Neural cell (in vitro differentiated cells): ENCODE results near the gene RERE.

Experiments
- EZH2 ChIP-seq: fragments of 200-600, 300-800 bp; shearing (Covaris generic), sonication (generic); IDR thresholded peaks from 2 replicates; pipeline ENCODE4 v1.6.1; 2014; ENCODE audit warnings: antibody characterized with exemption, low read length, borderline replicate concordance, mild to moderate bottlenecking; ENCODE audit not compliant: insufficient read depth, poor library complexity, severe bottlenecking
- POLR2AphosphoS5 ChIP-seq: IDR thresholded peaks from 2 replicates; pipeline ENCODE4 v1.6.1; 2012
- RAD21 ChIP-seq: fragments of 450-650 bp; conservative IDR thresholded peaks from 2 replicates; pipeline ENCODE4 v1.6.1; 2014; ENCODE audit warnings: antibody characterized with exemption, mild to moderate bottlenecking, moderate library complexity
- TF ChIP-seq, protein P1 (sequence below): fragments of 450-650 bp; IDR thresholded peaks from 2 replicates; pipeline ENCODE4 v1.5.1; 2014; ENCODE audit warnings: antibody characterized with exemption, mild to moderate bottlenecking, moderate library complexity; ENCODE audit not compliant: poor library complexity, severe bottlenecking
- TF ChIP-seq, protein P2 (sequence below): IDR thresholded peaks from 2 replicates; pipeline ENCODE4 v1.6.1; 2012; ENCODE audit warnings: borderline replicate concordance

DNA sequence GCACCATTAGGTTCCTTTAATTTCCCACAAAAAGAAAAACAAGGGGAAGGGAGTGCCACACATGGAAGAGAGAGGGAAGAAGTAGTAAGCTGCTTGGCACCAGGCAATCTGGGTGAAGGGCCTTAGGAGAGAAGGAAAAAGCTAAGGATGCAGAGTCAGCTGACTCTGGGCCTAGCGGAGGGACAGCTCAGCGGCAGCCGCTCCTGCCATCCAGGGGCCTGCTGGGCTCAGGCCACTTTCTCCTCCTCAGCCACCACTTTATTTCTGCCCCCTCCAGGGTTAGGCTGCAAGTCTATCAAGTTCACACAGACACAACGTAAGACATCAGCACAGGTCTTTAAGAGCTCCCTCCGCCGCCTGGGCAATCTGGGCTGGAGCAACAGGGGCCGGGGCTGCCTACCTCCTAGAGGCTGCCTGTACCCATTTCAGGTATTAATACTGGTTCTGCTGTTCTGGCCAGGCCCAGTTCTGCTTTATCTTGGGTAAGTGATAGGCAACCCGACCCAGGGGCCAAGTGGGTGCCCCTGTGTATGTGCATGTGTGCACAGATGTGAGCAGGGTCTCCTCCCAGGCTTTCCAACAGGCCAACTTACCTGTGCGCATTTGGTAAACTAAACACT lies 446.0 kb downstream of the RERE start:
- TF ChIP-seq, protein P1, sequence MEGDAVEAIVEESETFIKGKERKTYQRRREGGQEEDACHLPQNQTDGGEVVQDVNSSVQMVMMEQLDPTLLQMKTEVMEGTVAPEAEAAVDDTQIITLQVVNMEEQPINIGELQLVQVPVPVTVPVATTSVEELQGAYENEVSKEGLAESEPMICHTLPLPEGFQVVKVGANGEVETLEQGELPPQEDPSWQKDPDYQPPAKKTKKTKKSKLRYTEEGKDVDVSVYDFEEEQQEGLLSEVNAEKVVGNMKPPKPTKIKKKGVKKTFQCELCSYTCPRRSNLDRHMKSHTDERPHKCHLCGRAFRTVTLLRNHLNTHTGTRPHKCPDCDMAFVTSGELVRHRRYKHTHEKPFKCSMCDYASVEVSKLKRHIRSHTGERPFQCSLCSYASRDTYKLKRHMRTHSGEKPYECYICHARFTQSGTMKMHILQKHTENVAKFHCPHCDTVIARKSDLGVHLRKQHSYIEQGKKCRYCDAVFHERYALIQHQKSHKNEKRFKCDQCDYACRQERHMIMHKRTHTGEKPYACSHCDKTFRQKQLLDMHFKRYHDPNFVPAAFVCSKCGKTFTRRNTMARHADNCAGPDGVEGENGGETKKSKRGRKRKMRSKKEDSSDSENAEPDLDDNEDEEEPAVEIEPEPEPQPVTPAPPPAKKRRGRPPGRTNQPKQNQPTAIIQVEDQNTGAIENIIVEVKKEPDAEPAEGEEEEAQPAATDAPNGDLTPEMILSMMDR = no peak
- TF ChIP-seq EZH2 (no peak), RAD21 (no peak), POLR2AphosphoS5 (no peak)
- TF ChIP-seq, protein P2, sequence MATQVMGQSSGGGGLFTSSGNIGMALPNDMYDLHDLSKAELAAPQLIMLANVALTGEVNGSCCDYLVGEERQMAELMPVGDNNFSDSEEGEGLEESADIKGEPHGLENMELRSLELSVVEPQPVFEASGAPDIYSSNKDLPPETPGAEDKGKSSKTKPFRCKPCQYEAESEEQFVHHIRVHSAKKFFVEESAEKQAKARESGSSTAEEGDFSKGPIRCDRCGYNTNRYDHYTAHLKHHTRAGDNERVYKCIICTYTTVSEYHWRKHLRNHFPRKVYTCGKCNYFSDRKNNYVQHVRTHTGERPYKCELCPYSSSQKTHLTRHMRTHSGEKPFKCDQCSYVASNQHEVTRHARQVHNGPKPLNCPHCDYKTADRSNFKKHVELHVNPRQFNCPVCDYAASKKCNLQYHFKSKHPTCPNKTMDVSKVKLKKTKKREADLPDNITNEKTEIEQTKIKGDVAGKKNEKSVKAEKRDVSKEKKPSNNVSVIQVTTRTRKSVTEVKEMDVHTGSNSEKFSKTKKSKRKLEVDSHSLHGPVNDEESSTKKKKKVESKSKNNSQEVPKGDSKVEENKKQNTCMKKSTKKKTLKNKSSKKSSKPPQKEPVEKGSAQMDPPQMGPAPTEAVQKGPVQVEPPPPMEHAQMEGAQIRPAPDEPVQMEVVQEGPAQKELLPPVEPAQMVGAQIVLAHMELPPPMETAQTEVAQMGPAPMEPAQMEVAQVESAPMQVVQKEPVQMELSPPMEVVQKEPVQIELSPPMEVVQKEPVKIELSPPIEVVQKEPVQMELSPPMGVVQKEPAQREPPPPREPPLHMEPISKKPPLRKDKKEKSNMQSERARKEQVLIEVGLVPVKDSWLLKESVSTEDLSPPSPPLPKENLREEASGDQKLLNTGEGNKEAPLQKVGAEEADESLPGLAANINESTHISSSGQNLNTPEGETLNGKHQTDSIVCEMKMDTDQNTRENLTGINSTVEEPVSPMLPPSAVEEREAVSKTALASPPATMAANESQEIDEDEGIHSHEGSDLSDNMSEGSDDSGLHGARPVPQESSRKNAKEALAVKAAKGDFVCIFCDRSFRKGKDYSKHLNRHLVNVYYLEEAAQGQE = no peak
